Activated naive CD4-positive, alpha-beta T cell treated with anti-CD3 and anti-CD28 coated beads, Interleukin-2, amount 10 ng/mL, durations not matched to agents 7 days and 5 days (primary cell): Measurements from ENCODE around the gene ABCC1.
A peak's percentile ranks its signal among the peaks of the same experiment; 100 is the strongest.

ENCODE experiments used
- CTCF ChIA-PET: fragments of 350-600 bp; sonication (Branson Sonifier 250); formaldehyde crosslinking; loops from one replicate; lab custom pipeline; 2021; ENCODE audit warnings: antibody characterized with exemption; lab: Charles Lee
- DNase-seq: peaks from one replicate; pipeline ENCODE4 v3.0.0-alpha.2; 2020
- H3K27ac Mint-ChIP-seq: one replicate; pipeline ENCODE4 v1.8.0; 2021; ENCODE audit warnings: mild to moderate bottlenecking, moderate library complexity, mixed read lengths
- H3K27me3 Mint-ChIP-seq: one replicate; pipeline ENCODE4 v1.8.0; 2021; ENCODE audit warnings: mild to moderate bottlenecking, mixed read lengths
- H3K36me3 Mint-ChIP-seq: one replicate; pipeline ENCODE4 v1.8.0; 2021; ENCODE audit warnings: mixed read lengths
- H3K4me1 Mint-ChIP-seq: one replicate; pipeline ENCODE4 v1.8.0; 2021; ENCODE audit warnings: mixed read lengths
- H3K4me3 Mint-ChIP-seq: one replicate; pipeline ENCODE4 v1.8.0; 2021; ENCODE audit warnings: mild to moderate bottlenecking, moderate library complexity, mixed read lengths
- H3K9me3 Mint-ChIP-seq: one replicate; pipeline ENCODE4 v1.8.0; 2021; ENCODE audit warnings: mixed read lengths

The ABCC1 gene

GRCh38 chr16:16112450-16113053 lies 163.1 kb downstream of the ABCC1 start:
- DNase-seq: no peak
- CTCF ChIA-PET: no interaction called here
- Mint-ChIP-seq H3K4me1 (no peaks in the 10 kb centered on the region), H3K4me3 (no peak overlapping the region), H3K27me3 (no peaks in the 10 kb centered on the region), H3K9me3 (peaks cover 9% of the 10 kb centered on the region), H3K36me3 (peaks cover 75% of the 10 kb centered on the region), H3K27ac (no peak overlapping the region)

DNA sequence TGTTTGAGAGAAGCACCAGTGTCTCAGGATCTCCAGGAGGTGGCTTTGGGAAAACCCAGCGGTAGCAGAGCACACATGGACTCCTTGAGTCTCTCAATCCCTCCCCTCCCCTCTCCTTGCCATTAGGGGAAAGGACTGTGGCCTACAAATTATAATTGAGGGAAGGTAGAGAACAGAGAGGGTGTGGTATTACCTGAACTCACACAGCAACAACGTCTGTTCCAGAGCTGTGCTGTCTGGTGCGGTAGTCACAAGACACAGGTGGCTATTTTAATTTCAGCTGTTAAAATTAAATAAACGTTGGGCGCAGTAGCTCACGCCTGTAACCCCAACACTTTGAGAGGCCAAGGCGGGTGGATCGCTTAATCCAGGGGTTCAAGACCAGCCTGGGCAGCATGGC lies 163.7 kb downstream of the ABCC1 start:
- Mint-ChIP-seq H3K9me3 (peaks cover 12% of the 10 kb centered on the region), H3K36me3 (peaks cover 77% of the 10 kb centered on the region), H3K4me1 (no peaks in the 10 kb centered on the region), H3K27me3 (no peaks in the 10 kb centered on the region), H3K4me3 (no peak overlapping the region), H3K27ac (peak overlapping the region; percentile 28)
- DNase-seq: no peak
- CTCF ChIA-PET: no interaction called here

- no peak overlapping the region for H3K27ac Mint-ChIP-seq
- H3K4me1 Mint-ChIP-seq: no peaks in the 10 kb centered on the region
- no peak overlapping the region for H3K4me3 Mint-ChIP-seq
- H3K36me3 Mint-ChIP-seq: peaks cover 84% of the 10 kb centered on the region
- CTCF ChIA-PET: no interaction called here
- H3K9me3 Mint-ChIP-seq: peaks cover 16% of the 10 kb centered on the region
- no peaks in the 10 kb centered on the region for H3K27me3 Mint-ChIP-seq
- no peak for DNase-seq
These were observed 167.4 kb downstream of the ABCC1 start for GRCh38 chr16:16116841-16117240.

- no peak for DNase-seq
- Mint-ChIP-seq H3K27me3 (no peaks in the 10 kb centered on the region), H3K4me1 (no peaks in the 10 kb centered on the region), H3K9me3 (peaks cover 16% of the 10 kb centered on the region), H3K36me3 (peaks cover 87% of the 10 kb centered on the region), H3K4me3 (no peak overlapping the region), H3K27ac (no peak overlapping the region)
- CTCF ChIA-PET: interaction anchor here (0.6 kb wide), 1 partner anchor 73 kb away, joined by 3 read pairs; no protein-coding TSS in a partner anchor
These were observed 168.9 kb downstream of the ABCC1 start for GRCh38 chr16:16118337-16118736.

DNA sequence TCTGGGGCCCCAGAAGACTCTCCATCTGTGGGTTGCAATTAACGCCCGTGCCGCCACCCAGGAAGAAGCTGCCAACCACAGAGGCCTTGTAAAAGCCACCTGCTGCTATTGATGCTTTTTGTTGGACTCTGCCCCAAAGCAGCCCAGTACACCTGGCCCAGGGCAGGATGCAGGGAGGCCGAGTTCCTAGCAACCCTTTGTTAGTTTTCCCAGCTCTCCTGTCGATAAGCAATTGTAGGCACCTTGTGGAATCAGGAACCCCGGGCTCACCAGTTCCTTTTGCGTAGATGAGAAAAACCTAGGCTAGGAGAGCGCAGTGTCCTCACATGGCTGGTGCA lies 170.6 kb downstream of the ABCC1 start:
- Mint-ChIP-seq H3K4me3 (no peak overlapping the region), H3K4me1 (no peaks in the 10 kb centered on the region), H3K36me3 (peaks cover 90% of the 10 kb centered on the region), H3K27ac (no peak overlapping the region), H3K9me3 (peaks cover 27% of the 10 kb centered on the region), H3K27me3 (no peaks in the 10 kb centered on the region)
- DNase-seq: no peak
- CTCF ChIA-PET: no interaction called here

DNA sequence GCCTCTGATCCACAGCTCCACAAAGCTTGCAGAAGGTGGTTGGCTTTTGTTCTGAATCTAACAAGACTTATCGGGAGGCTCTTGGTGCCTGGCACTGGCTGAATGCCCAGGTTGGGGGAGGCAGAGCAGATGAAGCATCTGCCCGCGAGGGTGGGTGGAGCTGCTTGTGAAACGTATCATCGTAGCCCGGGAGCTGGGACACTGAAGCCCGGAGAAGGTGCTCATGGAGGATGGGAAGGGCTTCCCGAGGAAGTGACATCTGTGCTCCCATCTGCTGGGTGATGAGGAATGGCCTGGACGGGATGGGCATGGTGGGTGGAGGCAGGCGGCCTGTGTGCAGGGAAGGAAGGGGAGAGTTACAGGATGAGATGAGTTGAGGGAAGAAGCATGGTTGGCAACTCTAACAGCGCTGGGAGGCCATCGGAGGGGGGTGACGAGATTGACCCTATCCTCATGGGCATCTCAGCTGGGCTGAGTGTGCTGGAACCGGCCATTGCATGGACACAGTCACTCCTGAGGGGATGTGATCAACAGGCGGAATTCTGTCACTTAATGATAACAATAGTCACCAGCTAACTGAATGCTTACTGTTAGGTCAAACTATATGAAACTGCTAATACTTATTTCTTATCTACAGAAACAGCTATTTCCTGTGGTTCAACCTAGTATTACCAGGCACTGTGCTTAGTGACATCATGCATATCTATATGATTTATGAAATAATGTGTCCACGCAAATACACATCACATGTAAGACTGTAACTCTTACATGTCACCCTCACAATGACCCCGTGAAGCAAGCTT lies 171.2 kb downstream of the ABCC1 start:
- Mint-ChIP-seq H3K9me3 (peaks cover 31% of the 10 kb centered on the region), H3K27ac (no peak overlapping the region), H3K4me3 (no peak overlapping the region), H3K36me3 (peaks cover 91% of the 10 kb centered on the region), H3K4me1 (no peaks in the 10 kb centered on the region), H3K27me3 (no peaks in the 10 kb centered on the region)
- CTCF ChIA-PET: no interaction called here
- no peak for DNase-seq

DNA sequence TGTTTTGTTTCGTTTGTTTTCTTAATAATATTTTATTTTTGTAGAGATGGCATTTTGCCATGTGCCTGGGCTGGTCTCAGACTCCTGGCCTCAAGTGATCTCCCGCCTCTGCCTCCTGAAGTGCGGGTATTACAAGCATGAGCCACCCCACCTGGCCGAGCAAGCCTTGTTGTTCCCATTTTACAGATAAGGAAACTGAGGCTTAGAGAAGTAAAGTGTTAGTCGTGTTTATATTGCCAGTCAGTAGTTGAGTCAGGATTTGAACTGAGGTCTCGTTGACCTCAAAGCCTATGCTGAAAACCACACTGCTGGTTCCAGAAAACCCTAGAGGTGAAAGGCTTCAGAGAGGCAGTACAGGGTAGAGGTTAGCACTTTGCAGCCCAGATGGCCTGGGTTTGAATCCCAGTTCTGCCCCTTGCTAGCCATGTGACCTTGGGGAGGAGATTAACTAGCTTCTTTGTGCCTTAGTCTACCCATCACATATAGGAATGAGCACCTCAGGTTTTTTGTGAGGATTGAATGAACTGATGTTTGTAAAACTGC lies 171.8 kb downstream of the ABCC1 start:
- H3K4me3 Mint-ChIP-seq: no peak overlapping the region
- peaks cover 30% of the 10 kb centered on the region for H3K9me3 Mint-ChIP-seq
- H3K27me3 Mint-ChIP-seq: no peaks in the 10 kb centered on the region
- peaks cover 92% of the 10 kb centered on the region for H3K36me3 Mint-ChIP-seq
- no peaks in the 10 kb centered on the region for H3K4me1 Mint-ChIP-seq
- CTCF ChIA-PET: no interaction called here
- DNase-seq: no peak
- H3K27ac Mint-ChIP-seq: no peak overlapping the region

GRCh38 chr16:16122264-16122663 lies 172.8 kb downstream of the ABCC1 start:
- Mint-ChIP-seq H3K36me3 (peaks cover 87% of the 10 kb centered on the region), H3K4me1 (no peaks in the 10 kb centered on the region)

DNA sequence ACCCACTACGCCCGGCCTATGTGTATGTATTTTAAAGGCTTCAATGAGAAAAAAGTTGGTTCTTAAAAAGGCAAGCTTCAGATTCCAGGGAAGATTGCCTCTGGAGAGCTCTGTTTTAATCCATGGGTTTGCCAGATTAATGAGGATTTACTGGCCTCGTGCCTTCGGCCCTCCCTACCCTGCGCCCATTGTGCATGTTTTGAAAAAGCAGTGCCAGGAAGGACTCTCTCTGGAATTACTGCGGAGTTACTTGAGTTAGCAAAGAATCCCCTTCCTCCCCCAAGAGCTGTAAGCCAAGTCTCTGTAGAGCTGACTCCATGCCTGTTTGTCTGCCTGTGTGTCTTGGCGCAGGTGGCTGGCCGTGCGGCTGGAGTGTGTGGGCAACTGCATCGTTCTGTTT lies 175.0 kb downstream of the ABCC1 start:
- Mint-ChIP-seq H3K27me3 (no peaks in the 10 kb centered on the region), H3K4me1 (no peaks in the 10 kb centered on the region), H3K27ac (no peak overlapping the region), H3K4me3 (no peak overlapping the region), H3K9me3 (peaks cover 16% of the 10 kb centered on the region), H3K36me3 (peaks cover 74% of the 10 kb centered on the region)
- CTCF ChIA-PET: no interaction called here
- DNase-seq: no peak

More at GRCh38 chr16:16122264-16122663, 172.8 kb downstream of the ABCC1 start:
- Mint-ChIP-seq H3K4me3 (no peak overlapping the region), H3K9me3 (peaks cover 24% of the 10 kb centered on the region), H3K27ac (no peak overlapping the region), H3K27me3 (no peaks in the 10 kb centered on the region)
- DNase-seq: no peak
- CTCF ChIA-PET: no interaction called here

DNA sequence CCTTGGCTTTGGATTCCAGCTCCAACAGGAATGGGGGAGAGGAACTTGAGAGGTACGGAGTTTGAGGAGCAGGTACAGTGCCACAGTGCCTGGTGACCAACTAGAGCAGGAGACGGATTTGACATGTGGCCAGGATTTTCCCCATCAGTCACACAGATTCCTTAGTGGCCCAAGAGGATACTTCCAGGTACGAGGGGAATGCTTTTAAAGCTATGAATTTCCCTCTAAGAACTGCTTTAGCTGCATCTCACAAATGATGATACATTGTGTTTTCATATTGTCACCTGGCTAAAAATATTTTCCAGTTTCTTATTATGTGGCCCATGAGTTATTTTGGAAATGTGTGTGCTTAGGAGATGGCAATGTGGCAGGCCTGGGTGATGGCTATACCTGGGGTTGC lies 175.6 kb downstream of the ABCC1 start:
- Mint-ChIP-seq H3K27me3 (no peaks in the 10 kb centered on the region), H3K9me3 (peaks cover 16% of the 10 kb centered on the region), H3K27ac (no peak overlapping the region), H3K36me3 (peaks cover 70% of the 10 kb centered on the region), H3K4me3 (no peak overlapping the region), H3K4me1 (no peaks in the 10 kb centered on the region)
- DNase-seq: no peak
- CTCF ChIA-PET: no interaction called here

DNA sequence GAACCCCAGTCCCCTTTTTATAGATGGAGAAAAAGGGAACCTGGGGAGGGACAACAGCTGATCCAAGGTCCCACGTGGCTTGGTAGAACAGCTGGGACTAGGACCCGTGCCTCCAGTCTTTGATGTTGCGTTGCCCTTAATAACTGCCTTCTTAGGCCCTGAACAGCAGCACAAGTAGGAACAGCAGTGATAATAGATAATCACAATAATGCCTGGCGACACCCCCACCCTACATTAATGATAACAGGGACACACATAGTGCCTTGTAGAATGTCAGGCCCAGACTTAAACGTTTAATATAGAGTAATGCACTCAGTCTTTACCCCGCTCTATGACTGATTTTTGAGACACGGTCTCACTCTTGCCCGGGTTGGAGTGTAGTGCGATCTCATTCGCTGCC lies 177.5 kb downstream of the ABCC1 start:
- no peak overlapping the region for H3K4me3 Mint-ChIP-seq
- CTCF ChIA-PET: interaction anchor here (0.8 to 2.2 kb wide), 7 partner anchors 239 to 455 kb away, joined by 3 to 10 read pairs (median 4); partner anchors contain the start of gene CEP20
- no peaks in the 10 kb centered on the region for H3K4me1 Mint-ChIP-seq
- no peak for DNase-seq
- peaks cover 61% of the 10 kb centered on the region for H3K36me3 Mint-ChIP-seq
- peaks cover 16% of the 10 kb centered on the region for H3K9me3 Mint-ChIP-seq
- H3K27me3 Mint-ChIP-seq: no peaks in the 10 kb centered on the region
- H3K27ac Mint-ChIP-seq: no peak overlapping the region

GRCh38 chr16:16127469-16128116 lies 178.2 kb downstream of the ABCC1 start:
- H3K9me3 Mint-ChIP-seq: peaks cover 16% of the 10 kb centered on the region
- no peaks in the 10 kb centered on the region for H3K27me3 Mint-ChIP-seq
- H3K36me3 Mint-ChIP-seq: peaks cover 59% of the 10 kb centered on the region
- peak; percentile 79 for DNase-seq
- H3K27ac Mint-ChIP-seq: no peak overlapping the region
- H3K4me3 Mint-ChIP-seq: no peak overlapping the region
- no peaks in the 10 kb centered on the region for H3K4me1 Mint-ChIP-seq
- CTCF ChIA-PET: interaction anchor here (0.7 to 2.2 kb wide), 10 partner anchors 50 to 455 kb away, joined by 3 to 10 read pairs (median 4); partner anchors contain the start of gene CEP20

DNA sequence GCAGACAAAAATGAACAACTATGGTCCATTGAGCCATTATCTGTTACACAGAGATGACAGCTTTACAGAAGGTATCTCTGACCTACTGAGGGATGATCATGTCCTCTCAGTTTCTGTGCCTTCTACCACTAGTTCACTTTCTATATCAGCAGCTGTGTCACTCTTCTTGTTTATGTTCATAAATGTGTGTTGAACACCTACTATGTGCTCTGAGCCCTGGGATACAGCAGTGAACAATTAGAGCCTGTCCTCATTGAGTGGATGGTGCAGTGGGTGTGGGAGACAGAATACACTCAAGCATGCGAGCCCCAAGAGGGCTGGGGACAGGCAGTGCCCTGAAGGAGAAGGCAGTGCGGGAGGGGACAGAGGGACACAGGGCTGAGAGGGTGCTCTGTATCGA lies 181.8 kb downstream of the ABCC1 start:
- Mint-ChIP-seq H3K9me3 (no peaks in the 10 kb centered on the region), H3K36me3 (peaks cover 48% of the 10 kb centered on the region), H3K27ac (no peak overlapping the region), H3K27me3 (no peaks in the 10 kb centered on the region), H3K4me1 (no peaks in the 10 kb centered on the region), H3K4me3 (no peak overlapping the region)
- no peak for DNase-seq
- CTCF ChIA-PET: interaction anchor here (0.7 kb wide), 1 partner anchor 69 kb away, joined by 3 read pairs; no protein-coding TSS in a partner anchor

GRCh38 chr16:16131659-16132058 lies 182.2 kb downstream of the ABCC1 start:
- Mint-ChIP-seq H3K27me3 (no peaks in the 10 kb centered on the region), H3K9me3 (no peaks in the 10 kb centered on the region), H3K4me1 (no peaks in the 10 kb centered on the region), H3K36me3 (peaks cover 48% of the 10 kb centered on the region), H3K27ac (no peak overlapping the region), H3K4me3 (no peak overlapping the region)
- DNase-seq: no peak
- CTCF ChIA-PET: no interaction called here
